HG02973 (cell line): ENCODE data around the gene ZNFX1.
"Not testable (repeated sequence)": the region's sequence is repeated elsewhere in the genome, so short reads cannot be mapped to it uniquely, and the experiment has no call there.

ENCODE experiments used
- ATAC-seq: cut with Tn5 transposase; IDR thresholded peaks from one replicate; pipeline ENCODE4 v1.9.1; 2021; ENCODE audit warnings: moderate library complexity; ENCODE audit not compliant: unreplicated experiment

The ZNFX1 gene

DNA sequence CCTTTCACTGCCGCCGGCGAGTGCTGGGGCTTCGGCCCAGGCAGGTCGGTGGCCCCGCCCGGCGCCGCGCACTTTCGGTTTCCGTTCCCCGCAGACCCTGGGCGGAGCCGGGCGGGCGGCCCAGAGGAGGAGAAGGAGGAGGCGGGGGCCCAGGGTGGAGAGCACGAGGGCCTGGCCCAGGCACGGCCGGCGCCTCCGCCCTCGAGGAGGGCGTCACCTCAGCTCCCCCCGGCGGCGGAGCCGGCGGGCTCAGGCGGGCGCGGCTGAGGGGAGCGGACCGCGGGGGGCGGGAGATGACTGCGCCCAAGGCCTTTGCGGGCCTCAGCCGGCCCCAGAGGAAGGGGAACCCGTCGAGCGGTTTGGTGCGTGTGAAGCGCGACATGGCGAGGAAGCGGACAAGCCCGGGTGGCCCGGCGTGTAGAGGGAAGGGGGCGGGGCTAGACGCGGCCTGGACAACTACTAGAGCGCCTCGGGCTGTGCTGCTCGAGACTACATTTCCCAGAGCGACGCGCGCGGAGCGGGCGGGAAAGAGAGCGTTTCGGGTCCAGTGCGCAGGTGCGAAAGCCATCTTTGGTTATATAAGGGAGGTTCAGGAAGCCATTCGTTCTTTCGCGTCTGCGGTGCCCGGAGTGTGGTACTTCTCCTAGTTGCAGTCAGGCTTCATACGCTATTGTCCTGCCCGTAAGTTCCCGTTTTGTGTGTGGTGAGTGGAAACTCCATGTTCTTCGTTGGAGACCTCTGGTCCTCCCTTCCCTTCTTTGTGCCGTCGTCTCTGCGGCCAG is at the start of gene ZNFX1:
Gene ZNFX1 (minus strand): TSS at position 22 of the 782 bp plus-strand sequence. CDS start 2,218 bp downstream, outside the sequence.
- ATAC-seq: peak; percentile 77

DNA sequence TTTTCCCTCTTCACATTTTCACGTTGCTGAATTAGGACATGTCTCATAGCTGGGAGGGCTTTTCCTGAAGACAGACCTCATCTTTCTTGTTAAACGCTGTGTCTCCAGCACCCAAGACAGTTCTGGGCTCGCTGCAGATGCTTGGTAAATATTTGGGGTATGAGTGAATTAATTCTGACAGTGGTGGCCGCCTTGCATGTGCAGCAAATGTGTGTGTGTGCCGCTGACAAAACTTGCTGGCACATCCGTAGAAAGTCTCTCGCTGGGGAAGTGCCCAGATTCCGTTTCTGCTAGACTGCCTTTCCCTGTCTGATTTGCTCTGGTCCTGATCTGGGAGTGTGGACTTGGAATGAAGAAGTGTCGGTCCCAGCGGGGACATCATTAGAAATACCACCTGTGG is 48.2 kb upstream of the ZNFX1 start:
- ATAC-seq: no peak

DNA sequence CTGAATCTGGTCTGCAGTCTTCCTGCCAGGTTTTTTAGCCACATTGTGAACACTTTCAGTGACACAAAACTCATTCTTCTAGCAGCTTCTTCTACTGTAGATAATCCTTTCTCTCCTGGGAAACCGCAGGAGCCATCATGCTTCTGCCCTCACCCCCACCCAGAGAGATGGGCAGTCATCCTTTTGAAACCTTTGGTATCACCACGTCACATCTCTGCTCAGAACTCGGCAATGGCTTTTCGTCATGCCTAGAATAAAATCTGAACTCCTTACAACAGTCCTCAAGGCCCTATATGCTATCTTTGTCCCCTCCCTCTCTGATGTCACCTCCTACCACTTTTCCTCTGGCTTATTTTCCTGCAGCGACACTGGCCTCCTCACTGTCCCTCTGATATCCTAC is 46.4 kb upstream of the ZNFX1 start:
- no peak for ATAC-seq

DNA sequence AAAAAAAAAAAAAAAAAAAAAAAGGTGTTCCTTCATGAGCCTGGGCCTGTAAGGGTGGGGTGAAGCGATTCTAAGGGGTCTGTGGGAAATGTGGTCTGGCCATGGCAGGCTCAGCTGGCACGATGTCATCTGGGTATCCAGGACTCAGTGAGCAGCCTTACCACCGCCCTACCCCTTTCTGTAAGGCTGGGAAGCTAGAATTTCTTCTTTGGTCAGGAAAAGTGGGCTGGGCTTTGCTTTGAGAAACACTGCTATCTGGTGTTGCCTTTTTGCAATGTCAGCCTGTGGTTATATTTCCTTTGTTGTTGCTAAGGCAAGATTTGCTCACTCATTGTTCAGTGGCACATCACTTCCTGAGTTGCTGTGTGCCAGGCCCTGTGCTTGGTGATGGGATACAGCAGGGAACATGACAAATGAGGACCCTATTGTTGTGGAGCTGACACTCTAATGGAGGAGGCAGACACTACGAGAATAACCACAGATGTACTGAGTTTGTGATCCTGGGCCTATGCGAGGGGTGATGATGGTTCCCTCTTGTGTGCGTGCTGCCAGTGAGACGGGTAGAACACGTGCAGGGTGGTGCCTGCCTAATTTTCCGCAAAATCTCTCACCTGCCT is 45.9 kb upstream of the ZNFX1 start:
- no peak for ATAC-seq

DNA sequence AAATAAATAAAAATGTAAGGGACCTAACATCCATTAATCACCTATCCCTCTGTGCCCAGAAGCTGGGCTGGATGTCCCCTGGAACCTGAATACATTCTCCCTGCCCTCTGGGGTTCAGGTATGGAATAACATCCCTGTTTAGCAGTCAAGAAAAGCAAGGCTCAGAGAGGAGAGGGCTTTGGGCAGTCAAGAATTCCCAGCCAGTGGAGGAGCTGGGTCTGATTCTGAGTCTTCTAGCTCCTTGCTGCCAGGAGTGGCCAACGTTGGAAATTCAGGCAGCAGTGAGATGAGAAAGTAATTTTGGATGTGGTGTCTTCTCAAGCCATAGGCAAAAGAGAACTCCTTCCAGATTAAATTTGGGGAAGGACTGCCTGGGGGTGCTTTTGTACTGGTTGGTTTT is 42.6 kb upstream of the ZNFX1 start:
- ATAC-seq: no peak

DNA sequence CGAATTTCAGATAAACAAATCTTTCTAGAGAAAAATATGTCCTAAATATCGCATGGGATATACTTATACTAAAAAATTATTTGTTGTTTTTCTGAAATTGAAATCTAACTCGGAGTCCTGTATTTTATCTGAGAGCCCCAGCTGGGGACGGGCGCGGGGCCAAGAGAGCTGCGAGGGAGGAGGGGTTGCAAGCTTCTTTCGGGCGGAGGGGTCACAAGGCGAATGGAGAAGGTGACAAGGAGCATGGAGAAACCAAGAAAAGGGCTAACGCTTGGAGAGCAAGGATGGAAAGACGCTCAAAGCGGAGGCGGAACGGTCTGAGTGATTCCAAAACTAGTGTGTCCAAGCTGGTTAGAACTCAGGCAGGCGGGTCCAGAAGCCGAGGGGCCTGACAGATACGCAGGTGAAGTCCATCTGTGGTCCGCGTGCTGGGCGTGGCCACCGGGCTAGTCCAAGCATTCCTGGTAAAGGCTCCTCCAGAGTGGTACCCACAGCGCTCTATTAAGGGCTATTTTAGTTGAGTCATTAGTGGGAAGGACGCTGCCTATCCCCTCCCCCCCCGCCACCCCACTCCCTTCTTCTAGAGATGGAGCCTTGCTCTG is 41.5 kb upstream of the ZNFX1 start:
- no peak for ATAC-seq

DNA sequence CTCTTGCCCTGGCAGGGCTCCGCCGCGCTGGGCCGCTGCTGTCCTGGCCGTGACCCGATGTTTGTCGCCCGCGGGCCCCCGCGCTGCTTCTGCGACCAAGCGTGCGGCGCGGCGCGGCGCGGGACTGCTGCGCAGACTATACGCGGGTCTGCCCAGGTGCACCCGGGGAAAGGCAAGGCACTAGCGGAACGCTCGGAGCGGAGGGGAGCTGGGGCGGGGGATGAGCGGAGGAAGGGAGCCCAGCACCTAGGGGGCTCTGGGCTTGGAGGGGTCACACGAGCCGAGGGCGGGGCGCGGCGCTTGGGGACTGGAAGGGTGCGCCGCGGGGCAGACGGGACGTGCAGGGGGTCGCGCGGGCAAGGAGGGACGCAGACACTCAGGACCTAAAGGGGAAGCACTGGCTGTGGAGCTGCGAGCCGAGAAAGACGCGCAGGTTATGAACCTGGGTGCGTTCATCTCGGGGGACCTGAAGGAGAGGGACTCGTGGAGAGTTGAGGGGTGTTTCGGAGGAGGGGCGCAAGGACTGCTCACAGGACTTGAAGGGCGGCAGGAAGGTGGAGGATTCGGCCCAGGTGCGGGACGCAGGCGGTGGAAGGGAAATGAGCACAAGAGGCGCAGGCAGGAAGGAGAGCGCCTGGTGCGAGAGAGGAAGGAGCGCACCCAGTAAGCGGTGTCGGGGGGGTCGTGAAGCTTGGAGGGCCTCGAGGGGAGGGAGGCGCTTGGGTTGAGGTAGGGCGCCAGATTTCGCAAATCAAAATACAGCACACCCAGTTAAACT is 40.8 kb upstream of the ZNFX1 start:
- no peak for ATAC-seq

DNA sequence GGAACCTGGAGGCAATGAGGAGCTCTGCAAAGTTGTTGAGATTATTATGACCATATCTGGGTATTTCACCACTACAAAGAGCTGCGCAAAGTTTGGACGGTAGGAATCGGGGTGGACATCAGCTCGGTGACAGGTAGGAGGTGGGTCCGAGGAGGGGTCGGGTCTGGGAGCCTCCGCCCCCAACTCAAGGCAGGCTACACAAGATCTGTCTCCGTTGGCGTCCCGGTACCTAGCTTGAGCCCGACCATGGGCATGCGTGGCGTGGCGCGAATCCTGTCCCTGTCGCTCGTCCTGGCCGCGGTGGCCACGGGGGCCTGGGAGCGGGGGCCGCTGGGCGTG is 40.2 kb upstream of the ZNFX1 start:
- no peak for ATAC-seq

DNA sequence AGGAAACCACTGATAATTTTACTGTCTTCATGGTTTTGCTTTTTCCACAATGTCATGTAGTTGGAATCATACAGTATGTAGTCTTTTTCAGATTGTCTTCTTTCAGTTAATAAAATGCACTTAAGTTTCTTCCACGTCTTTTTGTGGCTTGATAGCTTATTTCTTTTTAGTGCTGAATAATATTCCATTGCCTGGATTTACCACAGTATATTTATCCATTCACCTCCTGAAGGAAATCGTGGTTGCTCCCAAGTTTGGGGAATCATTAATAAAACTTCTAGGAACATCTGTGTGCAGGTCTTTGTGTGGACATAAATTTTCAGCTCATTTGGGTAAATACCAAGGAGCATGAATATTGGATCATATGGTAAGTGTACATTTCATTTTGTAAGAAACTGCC is 38.8 kb upstream of the ZNFX1 start:
- no peak for ATAC-seq

DNA sequence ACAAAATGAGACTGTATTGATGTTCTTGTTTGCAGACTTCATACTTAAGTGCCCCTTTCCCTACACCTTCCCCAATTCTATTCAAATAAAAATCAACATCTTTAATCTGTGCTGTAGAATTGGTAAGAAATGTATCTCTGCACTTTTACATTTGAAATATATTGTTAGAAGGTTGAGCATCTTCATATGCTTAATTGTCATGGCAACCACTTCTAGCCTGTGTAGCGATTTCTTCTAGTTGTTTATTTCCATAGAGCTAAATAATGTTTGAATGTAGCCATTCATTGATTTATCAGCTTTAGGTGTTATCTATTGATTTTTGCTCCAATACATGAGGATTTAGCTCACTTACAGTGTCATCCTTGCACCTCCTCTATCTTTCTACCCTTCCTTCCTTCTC is 37.7 kb upstream of the ZNFX1 start:
- no peak for ATAC-seq

DNA sequence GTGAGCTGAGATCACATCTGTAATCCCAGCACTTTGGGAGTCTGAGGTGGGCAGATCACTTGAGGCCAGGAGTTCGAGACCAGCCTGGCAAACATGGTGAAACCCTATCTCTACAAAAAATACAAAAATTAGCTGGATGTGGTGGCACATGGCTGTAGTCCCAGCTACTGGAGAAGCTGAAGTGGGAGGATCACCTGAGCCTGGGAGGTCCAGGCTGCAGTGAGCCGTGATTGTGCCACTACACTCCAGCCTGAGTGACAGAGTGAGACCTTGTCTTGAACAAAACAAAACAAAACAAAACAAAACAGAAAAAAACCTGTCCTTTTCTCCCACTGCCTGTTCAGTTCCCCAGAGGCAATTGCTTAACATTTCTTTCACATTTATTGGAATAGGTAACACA is 36.2 kb upstream of the ZNFX1 start:
- not testable (repeated sequence) for ATAC-seq

DNA sequence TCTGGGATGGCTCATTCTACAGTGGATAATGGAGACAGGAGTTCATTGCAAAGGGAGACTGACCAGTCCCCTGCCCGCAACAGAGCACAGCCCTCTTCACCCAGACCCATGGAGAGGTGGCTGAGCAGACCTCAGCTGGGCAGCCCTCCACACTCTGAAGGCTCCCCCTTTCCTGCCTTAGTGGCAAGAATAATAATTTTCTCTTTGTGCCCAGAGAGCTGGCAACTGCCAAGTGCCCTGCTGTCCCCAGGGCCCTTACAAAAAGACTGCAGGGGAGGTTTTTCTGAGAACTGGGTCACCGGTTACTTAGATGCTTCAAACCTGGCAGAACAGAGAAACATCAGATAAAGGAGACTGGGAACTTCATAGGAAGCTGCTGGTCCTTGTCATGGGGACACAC is 35.4 kb upstream of the ZNFX1 start:
- ATAC-seq: no peak

DNA sequence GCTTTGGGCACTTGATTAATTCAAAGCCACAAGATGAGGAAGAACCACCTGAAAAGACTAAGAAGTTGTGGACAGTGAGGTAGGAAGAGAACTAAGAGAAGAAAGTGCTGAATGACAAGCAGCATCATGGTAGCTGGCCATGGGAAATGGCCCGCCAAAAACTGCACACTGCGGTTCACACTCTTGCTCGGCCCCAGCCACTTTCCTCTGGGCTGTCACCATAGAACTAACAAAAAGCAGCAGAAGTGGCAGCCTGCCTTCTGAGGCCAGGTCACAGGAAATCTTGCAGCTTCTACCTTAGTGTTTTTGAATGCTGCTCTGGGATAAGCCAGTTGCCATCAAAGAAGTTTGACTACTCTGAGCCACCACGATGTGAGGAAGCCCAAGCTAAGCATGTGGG is 34.8 kb upstream of the ZNFX1 start:
- no peak for ATAC-seq

DNA sequence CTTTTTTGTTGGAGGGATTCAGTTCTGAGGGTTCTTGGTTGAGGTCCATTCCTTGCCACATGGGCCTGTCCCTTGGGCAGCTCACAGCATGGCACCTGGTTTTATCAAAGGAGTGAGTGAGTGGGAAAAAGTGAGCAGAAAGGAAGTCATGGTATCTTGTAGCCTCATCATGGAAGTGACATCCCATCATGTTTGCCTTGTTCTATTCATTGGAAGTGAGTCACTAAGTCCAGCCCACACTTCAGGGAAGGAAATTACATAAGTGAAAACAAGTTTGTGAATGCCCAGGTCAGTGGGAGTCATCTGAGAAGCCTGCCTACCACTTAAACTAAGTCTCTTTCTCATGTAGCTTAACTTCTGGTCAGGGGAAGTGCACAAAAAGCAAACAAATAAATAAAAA is 32.8 kb upstream of the ZNFX1 start:
- no peak for ATAC-seq

DNA sequence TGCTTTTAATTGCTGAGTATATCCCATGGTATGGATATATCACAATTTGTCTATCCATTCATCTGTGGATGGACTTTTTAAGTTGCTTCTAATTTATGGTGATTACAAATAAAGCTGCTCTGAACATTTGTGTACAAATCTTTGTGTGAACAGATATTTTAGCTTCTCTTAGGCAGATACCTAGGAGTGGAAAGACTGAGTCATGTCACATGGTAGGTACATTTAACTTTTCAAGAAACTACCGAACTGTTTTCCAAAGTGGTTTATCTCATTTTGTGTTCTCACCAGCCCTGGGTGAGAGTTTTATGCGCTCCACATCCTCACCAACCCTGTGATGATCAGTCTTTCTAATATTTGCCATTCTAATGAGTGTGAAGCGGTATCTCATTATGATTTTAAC is 31.0 kb upstream of the ZNFX1 start:
- ATAC-seq: no peak

DNA sequence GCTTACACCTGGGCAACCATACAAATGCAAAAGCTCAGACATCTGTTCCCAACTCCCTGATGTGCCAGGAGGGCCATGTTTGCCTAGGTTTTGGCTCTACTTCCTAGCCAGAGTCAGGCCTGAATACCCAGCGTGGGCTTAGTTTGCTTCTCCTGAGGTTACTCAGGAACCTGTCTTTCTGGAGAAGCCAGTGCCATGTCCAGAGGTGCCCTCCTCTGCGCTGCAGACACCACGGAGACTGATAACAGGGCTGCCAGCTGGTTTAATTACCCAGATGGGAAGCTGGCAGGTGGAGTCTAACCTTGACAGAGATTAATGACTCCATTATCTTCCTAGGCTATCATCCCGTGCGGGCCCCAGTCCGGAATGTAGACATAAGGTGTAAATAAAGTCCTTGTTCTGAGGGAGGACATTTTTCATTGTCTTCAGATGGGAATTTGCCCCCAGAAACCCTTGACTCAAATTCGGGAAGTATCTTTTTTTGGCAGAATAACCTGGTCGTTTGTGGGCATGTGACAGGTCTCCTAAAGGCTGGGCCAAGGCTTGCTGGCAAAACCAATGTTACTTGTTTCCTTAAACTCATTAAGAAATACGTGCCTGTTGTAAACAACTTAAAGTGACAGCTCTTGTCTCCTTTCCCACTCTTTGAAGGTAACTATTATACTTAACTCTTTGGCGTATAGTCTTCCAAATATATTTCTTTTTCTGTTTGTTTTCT is 29.2 kb upstream of the ZNFX1 start:
- ATAC-seq: no peak

DNA sequence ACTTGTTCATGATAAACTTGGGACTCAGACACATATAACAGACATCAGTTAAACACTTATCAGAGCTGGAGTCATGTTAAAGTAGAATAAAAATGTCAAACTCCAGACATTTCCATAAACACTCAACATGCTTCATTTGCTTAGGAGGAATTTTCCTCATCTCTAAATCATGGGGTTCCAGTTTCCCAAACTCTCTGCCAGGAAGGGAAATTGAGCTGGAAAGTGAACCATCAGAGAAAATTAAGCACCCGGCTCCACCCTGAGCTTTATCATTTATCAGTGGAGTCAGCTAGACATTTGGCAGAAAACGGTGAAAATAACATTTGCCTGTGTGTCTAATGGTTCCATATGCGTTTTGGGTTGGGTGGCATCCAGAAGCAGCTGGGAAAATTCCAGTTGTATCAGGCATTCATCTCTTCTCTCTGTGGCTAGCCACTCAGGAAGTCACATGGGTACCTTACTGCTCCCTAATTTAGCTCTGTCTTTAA is 25.3 kb upstream of the ZNFX1 start:
- no peak for ATAC-seq

DNA sequence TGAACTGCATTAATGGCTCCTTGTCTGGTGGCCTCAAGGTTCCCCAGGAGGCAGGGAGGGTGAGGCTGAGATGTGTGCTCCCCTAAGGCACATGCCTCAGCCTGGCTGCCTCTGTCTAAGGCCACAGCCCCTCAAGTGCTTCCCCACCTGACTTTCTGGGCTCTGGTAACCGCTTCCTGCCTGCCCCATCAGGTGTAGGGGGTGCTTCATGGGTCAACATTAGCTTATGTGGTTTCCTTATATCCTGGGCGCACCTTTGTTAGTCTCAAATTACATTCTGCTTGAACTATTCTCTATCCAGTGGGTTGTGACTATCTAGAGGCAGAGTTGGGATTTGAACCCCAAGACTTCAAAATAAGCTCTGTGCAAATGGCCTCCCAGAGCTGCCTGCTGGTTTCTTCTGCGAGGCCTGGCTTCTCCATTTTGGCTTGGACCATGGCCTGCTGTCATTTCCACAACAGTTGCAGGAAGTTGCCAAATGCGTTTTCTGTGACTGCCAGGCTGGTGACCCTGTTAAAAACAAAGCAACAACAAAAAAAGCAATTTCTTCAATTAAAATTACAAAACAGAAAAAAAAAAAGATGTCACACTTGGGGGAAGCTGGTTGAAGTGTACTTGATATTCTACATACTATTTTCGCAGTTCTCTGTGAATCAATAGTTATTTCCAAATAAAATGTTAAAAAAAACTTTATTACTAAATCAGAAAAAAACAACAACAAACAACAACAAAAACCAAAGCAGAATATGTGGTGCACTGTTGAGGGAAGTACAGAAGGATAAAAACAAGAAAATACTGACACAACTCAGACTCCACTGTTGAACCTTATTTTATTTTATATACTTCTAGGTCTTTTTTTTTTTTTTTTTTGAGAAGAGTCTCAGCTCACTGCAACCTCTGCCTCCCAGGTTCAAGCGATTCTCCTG is 20.0 kb upstream of the ZNFX1 start:
- ATAC-seq: no peak

DNA sequence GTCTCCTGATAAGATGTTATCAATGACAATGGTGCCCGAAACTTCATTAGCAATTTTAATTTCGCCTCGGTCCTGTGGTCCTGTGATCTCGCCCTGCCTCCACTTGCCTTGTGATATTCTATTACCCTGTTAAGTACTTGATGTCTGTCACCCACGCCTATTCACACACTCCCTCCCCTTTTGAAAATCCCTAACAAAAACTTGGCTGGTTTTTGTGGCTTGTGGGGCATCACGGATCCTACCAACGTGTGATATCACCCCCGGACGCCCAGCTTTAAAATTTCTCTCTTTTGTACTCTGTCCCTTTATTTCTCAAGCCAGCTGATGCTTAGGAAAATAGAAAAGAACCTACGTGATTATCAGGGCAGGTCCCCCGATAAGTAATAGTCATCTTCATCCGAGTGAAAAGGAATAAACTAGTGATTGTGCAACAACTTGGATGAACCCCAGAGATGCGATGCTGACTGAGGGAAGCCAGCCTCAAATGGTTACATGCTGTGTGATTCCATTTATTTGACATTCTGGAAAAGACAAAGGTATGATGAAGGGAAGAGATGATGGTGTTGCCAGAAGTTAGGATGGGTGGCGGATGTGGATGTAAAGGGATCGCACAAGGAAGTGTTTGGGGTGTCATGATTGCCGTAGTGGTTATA is 16.3 kb upstream of the ZNFX1 start:
- not testable (repeated sequence) for ATAC-seq
